ENCODE results near the gene PNPT1. TPM values are rescaled to one million over a fixed set of nuclear protein-coding genes. Genes with fewer than 3 reads are reported as not detected.

Gene PNPT1
- polyA plus RNA-seq, 2 of the 4 experiments (the other 2 are of a cell fraction), result 49.6 to 65.9 TPM

DNA sequence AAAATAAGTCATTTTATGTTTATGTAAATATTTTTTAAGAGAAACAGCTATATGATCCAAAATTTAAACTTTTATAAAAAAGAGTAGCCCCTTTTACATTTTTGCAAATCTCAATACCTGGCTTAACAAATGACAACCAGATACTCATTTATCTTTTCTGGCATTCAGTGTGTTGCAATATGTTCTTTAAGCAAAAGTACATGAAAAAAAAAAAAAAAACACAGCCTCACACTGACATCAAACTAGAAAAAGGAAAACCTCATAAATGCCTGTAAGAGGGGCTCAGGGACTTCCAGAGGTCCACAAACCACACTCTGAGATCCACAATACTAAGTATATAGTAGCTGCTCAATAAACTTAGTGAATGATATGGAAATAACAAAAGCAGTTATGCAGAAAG lies 98.1 kb downstream of the PNPT1 start:
- Histone ChIP-seq H3K9me3 (no peaks in the 10 kb centered on the region), H3K4me2 (no peak overlapping the region), H3K27ac (no peak overlapping the region), H3K4me3 (no peak overlapping the region), H3K4me1 (peaks cover 8% of the 10 kb centered on the region; the same call in 2 of the 3 replicates)
- CTCF ChIA-PET, result interaction anchor here (0.6 to 0.9 kb wide), 2 partner anchors 24 to 341 kb away, joined by 3 read pairs; no protein-coding TSS in a partner anchor
- POLR2A ChIA-PET, result no interaction called here
- ATAC-seq (no peak), DNase-seq (ENCODE audit: low read depth in 1 of 2, low spot score in 1 of 2) (no peak), FAIRE-seq (no peak)
- TF ChIP-seq, protein P1, sequence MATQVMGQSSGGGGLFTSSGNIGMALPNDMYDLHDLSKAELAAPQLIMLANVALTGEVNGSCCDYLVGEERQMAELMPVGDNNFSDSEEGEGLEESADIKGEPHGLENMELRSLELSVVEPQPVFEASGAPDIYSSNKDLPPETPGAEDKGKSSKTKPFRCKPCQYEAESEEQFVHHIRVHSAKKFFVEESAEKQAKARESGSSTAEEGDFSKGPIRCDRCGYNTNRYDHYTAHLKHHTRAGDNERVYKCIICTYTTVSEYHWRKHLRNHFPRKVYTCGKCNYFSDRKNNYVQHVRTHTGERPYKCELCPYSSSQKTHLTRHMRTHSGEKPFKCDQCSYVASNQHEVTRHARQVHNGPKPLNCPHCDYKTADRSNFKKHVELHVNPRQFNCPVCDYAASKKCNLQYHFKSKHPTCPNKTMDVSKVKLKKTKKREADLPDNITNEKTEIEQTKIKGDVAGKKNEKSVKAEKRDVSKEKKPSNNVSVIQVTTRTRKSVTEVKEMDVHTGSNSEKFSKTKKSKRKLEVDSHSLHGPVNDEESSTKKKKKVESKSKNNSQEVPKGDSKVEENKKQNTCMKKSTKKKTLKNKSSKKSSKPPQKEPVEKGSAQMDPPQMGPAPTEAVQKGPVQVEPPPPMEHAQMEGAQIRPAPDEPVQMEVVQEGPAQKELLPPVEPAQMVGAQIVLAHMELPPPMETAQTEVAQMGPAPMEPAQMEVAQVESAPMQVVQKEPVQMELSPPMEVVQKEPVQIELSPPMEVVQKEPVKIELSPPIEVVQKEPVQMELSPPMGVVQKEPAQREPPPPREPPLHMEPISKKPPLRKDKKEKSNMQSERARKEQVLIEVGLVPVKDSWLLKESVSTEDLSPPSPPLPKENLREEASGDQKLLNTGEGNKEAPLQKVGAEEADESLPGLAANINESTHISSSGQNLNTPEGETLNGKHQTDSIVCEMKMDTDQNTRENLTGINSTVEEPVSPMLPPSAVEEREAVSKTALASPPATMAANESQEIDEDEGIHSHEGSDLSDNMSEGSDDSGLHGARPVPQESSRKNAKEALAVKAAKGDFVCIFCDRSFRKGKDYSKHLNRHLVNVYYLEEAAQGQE (IDR thresholded peaks at IDR 0.05), result no peak
- TF ChIP-seq TFCP2L1 (CRISPR knock-in tag; IDR thresholded peaks at IDR 0.05), result no peak
- TF ChIP-seq SREBF2 (IDR thresholded peaks at IDR 0.05), result no peak
- no peak for TF ChIP-seq JUN (IDR thresholded peaks at IDR 0.05)
- no peak for TF ChIP-seq RFX5 (IDR thresholded peaks at IDR 0.05)
- no peak for TF ChIP-seq POLR2AphosphoS2 (conservative IDR thresholded peaks at IDR 0.05; ENCODE audit: low read length)
- TF ChIP-seq CHD4 (IDR thresholded peaks at IDR 0.05; ENCODE audit: borderline replicate concordance), result no peak
- TF ChIP-seq KDM5A (IDR thresholded peaks at IDR 0.05), result no peak
- no peak for TF ChIP-seq NPAS2 (CRISPR knock-in tag; IDR thresholded peaks at IDR 0.05; ENCODE audit: borderline replicate concordance)
- no peak for TF ChIP-seq ZC3H11A (IDR thresholded peaks at IDR 0.05)
- TF ChIP-seq RAD21 (conservative IDR thresholded peaks at IDR 0.05 in 1 of 2, IDR thresholded peaks at IDR 0.05 in 1 of 2), result no peak
- no peak for TF ChIP-seq HOXB5 (CRISPR knock-in tag; IDR thresholded peaks at IDR 0.05)
- TF ChIP-seq CEBPB (IDR thresholded peaks at IDR 0.05), result no peak
- TF ChIP-seq, protein P2, sequence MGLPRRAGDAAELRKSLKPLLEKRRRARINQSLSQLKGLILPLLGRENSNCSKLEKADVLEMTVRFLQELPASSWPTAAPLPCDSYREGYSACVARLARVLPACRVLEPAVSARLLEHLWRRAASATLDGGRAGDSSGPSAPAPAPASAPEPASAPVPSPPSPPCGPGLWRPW (IDR thresholded peaks at IDR 0.05), result no peak
- TF ChIP-seq HOXB13 (CRISPR knock-in tag; IDR thresholded peaks at IDR 0.05; ENCODE audit: low read depth), result no peak
- TF ChIP-seq ZSCAN20 (CRISPR knock-in tag; IDR thresholded peaks at IDR 0.05), result no peak
- TF ChIP-seq, protein P3, sequence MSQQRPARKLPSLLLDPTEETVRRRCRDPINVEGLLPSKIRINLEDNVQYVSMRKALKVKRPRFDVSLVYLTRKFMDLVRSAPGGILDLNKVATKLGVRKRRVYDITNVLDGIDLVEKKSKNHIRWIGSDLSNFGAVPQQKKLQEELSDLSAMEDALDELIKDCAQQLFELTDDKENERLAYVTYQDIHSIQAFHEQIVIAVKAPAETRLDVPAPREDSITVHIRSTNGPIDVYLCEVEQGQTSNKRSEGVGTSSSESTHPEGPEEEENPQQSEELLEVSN (IDR thresholded peaks at IDR 0.05; ENCODE audit: borderline replicate concordance, low read depth), result no peak
- TF ChIP-seq, protein P4, sequence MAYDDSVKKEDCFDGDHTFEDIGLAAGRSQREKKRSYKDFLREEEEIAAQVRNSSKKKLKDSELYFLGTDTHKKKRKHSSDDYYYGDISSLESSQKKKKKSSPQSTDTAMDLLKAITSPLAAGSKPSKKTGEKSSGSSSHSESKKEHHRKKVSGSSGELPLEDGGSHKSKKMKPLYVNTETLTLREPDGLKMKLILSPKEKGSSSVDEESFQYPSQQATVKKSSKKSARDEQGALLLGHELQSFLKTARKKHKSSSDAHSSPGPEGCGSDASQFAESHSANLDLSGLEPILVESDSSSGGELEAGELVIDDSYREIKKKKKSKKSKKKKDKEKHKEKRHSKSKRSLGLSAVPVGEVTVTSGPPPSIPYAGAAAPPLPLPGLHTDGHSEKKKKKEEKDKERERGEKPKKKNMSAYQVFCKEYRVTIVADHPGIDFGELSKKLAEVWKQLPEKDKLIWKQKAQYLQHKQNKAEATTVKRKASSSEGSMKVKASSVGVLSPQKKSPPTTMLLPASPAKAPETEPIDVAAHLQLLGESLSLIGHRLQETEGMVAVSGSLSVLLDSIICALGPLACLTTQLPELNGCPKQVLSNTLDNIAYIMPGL (CRISPR knock-in tag; IDR thresholded peaks at IDR 0.05; ENCODE audit: borderline replicate concordance), result no peak

DNA sequence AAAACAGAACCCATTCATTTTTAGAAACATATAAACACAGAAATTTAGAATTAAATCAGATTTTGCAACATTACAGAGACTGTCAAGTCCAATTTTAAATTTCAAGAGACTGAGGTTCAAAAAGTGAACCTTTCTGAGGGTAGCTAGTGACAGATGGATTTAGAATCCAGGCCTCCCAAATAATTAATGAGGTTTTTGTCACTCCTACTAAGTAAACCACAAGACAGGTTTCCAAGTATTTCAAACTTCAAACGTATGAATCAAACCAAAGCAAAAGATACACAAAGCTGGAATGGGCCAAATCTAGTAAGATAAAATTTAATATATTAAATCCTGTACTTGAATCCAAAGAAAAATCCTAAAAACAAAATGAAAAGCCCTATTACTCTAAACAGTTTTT lies 101.5 kb downstream of the PNPT1 start:
- WGBS (ENCODE audit: missing lambda C conversion rate), result 54% methylated on average over 1 of the region's 1 CpG
- Histone ChIP-seq H3K4me3 (no peak overlapping the region), H3K9me3 (no peaks in the 10 kb centered on the region), H3K4me2 (no peak overlapping the region), H3K4me1 (peaks cover 10% of the 10 kb centered on the region; the same call in 2 of the 3 replicates), H3K27ac (no peak overlapping the region)
- FAIRE-seq, result no peak
- POLR2A ChIA-PET, result no interaction called here
- DNase-seq (ENCODE audit: low read depth in 1 of 2, low spot score in 1 of 2), result no peak
- ATAC-seq, result no peak
- CTCF ChIA-PET, result interaction anchor here (1.6 kb wide), 1 partner anchor 10 kb away, joined by 4 read pairs; no protein-coding TSS in a partner anchor
- TF ChIP-seq, protein P3 (IDR thresholded peaks at IDR 0.05; ENCODE audit: borderline replicate concordance, low read depth), result no peak
- no peak for TF ChIP-seq POLR2AphosphoS2 (conservative IDR thresholded peaks at IDR 0.05; ENCODE audit: low read length)
- TF ChIP-seq, protein P5, sequence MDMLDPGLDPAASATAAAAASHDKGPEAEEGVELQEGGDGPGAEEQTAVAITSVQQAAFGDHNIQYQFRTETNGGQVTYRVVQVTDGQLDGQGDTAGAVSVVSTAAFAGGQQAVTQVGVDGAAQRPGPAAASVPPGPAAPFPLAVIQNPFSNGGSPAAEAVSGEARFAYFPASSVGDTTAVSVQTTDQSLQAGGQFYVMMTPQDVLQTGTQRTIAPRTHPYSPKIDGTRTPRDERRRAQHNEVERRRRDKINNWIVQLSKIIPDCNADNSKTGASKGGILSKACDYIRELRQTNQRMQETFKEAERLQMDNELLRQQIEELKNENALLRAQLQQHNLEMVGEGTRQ (IDR thresholded peaks at IDR 0.05), result no peak
- TF ChIP-seq RFX5 (IDR thresholded peaks at IDR 0.05), result no peak
- no peak for TF ChIP-seq RAD21 (conservative IDR thresholded peaks at IDR 0.05 in 1 of 2, IDR thresholded peaks at IDR 0.05 in 1 of 2)

Data from A549 (cell line).